ENCODE data around the gene ZSWIM2. TPM values are rescaled to one million over a fixed set of nuclear protein-coding genes. Genes with fewer than 3 reads are reported as not detected.

ZSWIM2 gene
- polyA plus RNA-seq, 1 donor from 2014 or later = not detected

DNA sequence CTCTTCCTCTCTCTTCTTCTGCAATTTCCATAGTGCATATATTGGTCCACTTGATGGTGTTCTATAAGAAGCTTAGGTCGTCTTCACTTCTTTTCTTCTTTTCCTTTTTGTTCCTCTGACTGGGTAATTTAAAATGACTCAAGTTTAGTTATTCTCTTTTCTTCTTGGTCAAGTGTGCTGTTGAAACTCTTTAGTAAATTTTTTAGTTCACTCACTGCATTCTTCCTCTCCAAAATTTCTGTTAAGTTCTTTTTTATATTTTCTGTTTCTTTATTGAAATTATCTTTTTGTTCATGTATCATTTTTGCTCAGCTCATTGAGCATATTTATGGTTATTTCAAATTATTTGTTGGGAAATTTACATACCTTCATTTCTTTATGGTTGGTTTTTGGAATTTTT, 32.7 kb upstream of the ZSWIM2 start:
- Histone ChIP-seq H3K9me2 (ENCODE audit: insufficient read depth, low read length) (no peaks in the 10 kb centered on the region), H3K27ac (ENCODE audit: low read length) (no peak overlapping the region)
- TF ChIP-seq POLR2AphosphoS5 (IDR thresholded peaks at IDR 0.05) = no peak
- no peak for TF ChIP-seq RAD21 (conservative IDR thresholded peaks at IDR 0.05)
- TF ChIP-seq EP300 (conservative IDR thresholded peaks at IDR 0.05; ENCODE audit: poor library complexity, severe bottlenecking) = no peak
- TF ChIP-seq EZH2 (IDR thresholded peaks at IDR 0.05; ENCODE audit: borderline replicate concordance, insufficient read depth, low read length, poor library complexity, severe bottlenecking) = no peak
- TF ChIP-seq TAF1 (IDR thresholded peaks at IDR 0.05; ENCODE audit: low read depth) = no peak
- no peak for TF ChIP-seq MXI1 (conservative IDR thresholded peaks at IDR 0.05; ENCODE audit: poor library complexity, severe bottlenecking)
- TF ChIP-seq, protein P1, sequence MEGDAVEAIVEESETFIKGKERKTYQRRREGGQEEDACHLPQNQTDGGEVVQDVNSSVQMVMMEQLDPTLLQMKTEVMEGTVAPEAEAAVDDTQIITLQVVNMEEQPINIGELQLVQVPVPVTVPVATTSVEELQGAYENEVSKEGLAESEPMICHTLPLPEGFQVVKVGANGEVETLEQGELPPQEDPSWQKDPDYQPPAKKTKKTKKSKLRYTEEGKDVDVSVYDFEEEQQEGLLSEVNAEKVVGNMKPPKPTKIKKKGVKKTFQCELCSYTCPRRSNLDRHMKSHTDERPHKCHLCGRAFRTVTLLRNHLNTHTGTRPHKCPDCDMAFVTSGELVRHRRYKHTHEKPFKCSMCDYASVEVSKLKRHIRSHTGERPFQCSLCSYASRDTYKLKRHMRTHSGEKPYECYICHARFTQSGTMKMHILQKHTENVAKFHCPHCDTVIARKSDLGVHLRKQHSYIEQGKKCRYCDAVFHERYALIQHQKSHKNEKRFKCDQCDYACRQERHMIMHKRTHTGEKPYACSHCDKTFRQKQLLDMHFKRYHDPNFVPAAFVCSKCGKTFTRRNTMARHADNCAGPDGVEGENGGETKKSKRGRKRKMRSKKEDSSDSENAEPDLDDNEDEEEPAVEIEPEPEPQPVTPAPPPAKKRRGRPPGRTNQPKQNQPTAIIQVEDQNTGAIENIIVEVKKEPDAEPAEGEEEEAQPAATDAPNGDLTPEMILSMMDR (IDR thresholded peaks at IDR 0.05; ENCODE audit: poor library complexity, severe bottlenecking) = no peak
- no peak for TF ChIP-seq SMC3 (conservative IDR thresholded peaks at IDR 0.05; ENCODE audit: poor library complexity)
- TF ChIP-seq, protein P2, sequence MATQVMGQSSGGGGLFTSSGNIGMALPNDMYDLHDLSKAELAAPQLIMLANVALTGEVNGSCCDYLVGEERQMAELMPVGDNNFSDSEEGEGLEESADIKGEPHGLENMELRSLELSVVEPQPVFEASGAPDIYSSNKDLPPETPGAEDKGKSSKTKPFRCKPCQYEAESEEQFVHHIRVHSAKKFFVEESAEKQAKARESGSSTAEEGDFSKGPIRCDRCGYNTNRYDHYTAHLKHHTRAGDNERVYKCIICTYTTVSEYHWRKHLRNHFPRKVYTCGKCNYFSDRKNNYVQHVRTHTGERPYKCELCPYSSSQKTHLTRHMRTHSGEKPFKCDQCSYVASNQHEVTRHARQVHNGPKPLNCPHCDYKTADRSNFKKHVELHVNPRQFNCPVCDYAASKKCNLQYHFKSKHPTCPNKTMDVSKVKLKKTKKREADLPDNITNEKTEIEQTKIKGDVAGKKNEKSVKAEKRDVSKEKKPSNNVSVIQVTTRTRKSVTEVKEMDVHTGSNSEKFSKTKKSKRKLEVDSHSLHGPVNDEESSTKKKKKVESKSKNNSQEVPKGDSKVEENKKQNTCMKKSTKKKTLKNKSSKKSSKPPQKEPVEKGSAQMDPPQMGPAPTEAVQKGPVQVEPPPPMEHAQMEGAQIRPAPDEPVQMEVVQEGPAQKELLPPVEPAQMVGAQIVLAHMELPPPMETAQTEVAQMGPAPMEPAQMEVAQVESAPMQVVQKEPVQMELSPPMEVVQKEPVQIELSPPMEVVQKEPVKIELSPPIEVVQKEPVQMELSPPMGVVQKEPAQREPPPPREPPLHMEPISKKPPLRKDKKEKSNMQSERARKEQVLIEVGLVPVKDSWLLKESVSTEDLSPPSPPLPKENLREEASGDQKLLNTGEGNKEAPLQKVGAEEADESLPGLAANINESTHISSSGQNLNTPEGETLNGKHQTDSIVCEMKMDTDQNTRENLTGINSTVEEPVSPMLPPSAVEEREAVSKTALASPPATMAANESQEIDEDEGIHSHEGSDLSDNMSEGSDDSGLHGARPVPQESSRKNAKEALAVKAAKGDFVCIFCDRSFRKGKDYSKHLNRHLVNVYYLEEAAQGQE (IDR thresholded peaks at IDR 0.05; ENCODE audit: borderline replicate concordance) = no peak

DNA sequence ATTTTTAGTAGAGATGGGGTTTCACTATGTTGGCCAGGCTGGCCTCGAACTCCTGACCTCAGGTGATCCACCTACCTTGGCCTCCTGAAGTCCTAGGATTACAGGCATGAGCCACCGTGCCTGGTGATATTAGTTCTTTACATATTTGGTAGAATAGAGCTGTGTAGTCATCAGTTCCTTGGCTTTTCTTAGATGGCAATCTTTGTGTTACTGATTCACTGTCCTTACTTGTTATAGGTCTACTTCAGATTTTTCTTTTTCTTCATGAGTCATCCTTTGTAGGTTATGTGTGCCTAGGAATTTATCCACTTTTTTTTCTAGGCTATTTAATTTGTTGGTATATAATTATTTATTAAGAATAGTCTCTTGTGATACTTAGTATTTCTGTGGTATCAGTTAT, 30.3 kb upstream of the ZSWIM2 start:
- H3K27me3 ChIP-seq (ENCODE audit: insufficient read depth, low read depth, low read length) = no peaks in the 10 kb centered on the region
- no peak overlapping the region for H3K4me2 ChIP-seq (ENCODE audit: low read length)
- H3F3A ChIP-seq (ENCODE audit: insufficient read depth, low read length, poor library complexity, severe bottlenecking) = no peaks in the 10 kb centered on the region
- no peaks in the 10 kb centered on the region for H3K36me3 ChIP-seq (ENCODE audit: insufficient read depth, low read length)
- peaks cover 4% of the 10 kb centered on the region for H3K9me3 ChIP-seq (ENCODE audit: low read length)
- H3K9ac ChIP-seq (ENCODE audit: low read length) = no peak overlapping the region
- no peak overlapping the region for H2AFZ ChIP-seq (ENCODE audit: low read depth, low read length)
- no peaks in the 10 kb centered on the region for H4K20me1 ChIP-seq (ENCODE audit: insufficient read depth)
- H3K79me2 ChIP-seq (replicated peaks; ENCODE audit: insufficient read depth, low read length) = no peaks in the 10 kb centered on the region
- TF ChIP-seq MXI1 (conservative IDR thresholded peaks at IDR 0.05; ENCODE audit: poor library complexity, severe bottlenecking) (no peak), POLR2AphosphoS5 (IDR thresholded peaks at IDR 0.05) (no peak), EZH2 (IDR thresholded peaks at IDR 0.05; ENCODE audit: borderline replicate concordance, insufficient read depth, low read length, poor library complexity, severe bottlenecking) (no peak), RAD21 (conservative IDR thresholded peaks at IDR 0.05) (no peak), EP300 (conservative IDR thresholded peaks at IDR 0.05; ENCODE audit: poor library complexity, severe bottlenecking) (no peak), TAF1 (IDR thresholded peaks at IDR 0.05; ENCODE audit: low read depth) (no peak), SMC3 (conservative IDR thresholded peaks at IDR 0.05; ENCODE audit: poor library complexity) (no peak)
- TF ChIP-seq, protein P1 (IDR thresholded peaks at IDR 0.05; ENCODE audit: poor library complexity, severe bottlenecking) = no peak
- TF ChIP-seq, protein P2 (IDR thresholded peaks at IDR 0.05; ENCODE audit: borderline replicate concordance) = no peak
- no peaks in the 10 kb centered on the region for H3K9me2 ChIP-seq (ENCODE audit: insufficient read depth, low read length)
- H3K27ac ChIP-seq (ENCODE audit: low read length) = no peak overlapping the region
- no peak overlapping the region for H3K4me3 ChIP-seq (ENCODE audit: low read length)

More for the DNA sequence above, 32.7 kb upstream of the ZSWIM2 start:
- peaks cover 4% of the 10 kb centered on the region for H3K9me3 ChIP-seq (ENCODE audit: low read length)
- H3K4me2 ChIP-seq (ENCODE audit: low read length) = no peak overlapping the region
- no peak overlapping the region for H3K4me3 ChIP-seq (ENCODE audit: low read length)
- H2AFZ ChIP-seq (ENCODE audit: low read depth, low read length) = no peak overlapping the region
- no peaks in the 10 kb centered on the region for H3K36me3 ChIP-seq (ENCODE audit: insufficient read depth, low read length)
- no peaks in the 10 kb centered on the region for H3F3A ChIP-seq (ENCODE audit: insufficient read depth, low read length, poor library complexity, severe bottlenecking)
- no peaks in the 10 kb centered on the region for H3K27me3 ChIP-seq (ENCODE audit: insufficient read depth, low read depth, low read length)
- no peaks in the 10 kb centered on the region for H4K20me1 ChIP-seq (ENCODE audit: insufficient read depth)
- H3K79me2 ChIP-seq (replicated peaks; ENCODE audit: insufficient read depth, low read length) = no peaks in the 10 kb centered on the region
- no peak overlapping the region for H3K9ac ChIP-seq (ENCODE audit: low read length)
